ENCODE data around the gene PFN2. TPM values are rescaled to one million over a fixed set of nuclear protein-coding genes. Genes with fewer than 3 reads are reported as not detected.
"Not testable (repeated sequence)": the region's sequence is repeated elsewhere in the genome, so short reads cannot be mapped to it uniquely, and the experiment has no call there.

The PFN2 gene
- total RNA-seq, 1 experiment from 2014 or later: 497 TPM

- in situ Hi-C loops (cut with HindIII; ENCODE audit: low sequenced_read_pairs); DNase-seq (ENCODE audit: low spot score): not testable (repeated sequence)
These were observed 32.2 kb downstream of the PFN2 start for GRCh38 chr3:149938392-149939055.

DNA sequence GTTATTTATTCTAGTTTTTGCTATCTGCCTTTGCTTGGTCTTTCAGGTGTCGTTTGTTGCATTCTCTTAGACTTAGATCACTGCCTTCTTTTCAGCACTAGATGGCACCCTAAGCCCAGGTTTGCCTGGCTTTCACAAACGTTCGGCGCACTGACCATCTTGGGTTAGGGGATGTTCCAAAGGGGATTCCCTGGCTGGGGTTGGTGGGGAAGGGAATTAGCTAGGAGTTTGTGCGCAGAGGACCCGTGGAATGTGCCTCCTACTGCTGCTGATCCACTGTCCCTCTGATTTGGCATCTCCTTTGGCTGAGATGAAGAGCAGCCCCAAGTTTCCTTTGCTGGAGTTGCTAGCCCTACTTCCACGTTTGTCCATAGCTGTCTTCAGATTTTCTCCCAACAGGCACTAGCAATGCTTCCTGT is 33.9 kb downstream of the PFN2 start:
- peak; percentile 54 for DNase-seq (ENCODE audit: low spot score)
- in situ Hi-C loops (cut with HindIII; ENCODE audit: low sequenced_read_pairs): no loop called here

DNA sequence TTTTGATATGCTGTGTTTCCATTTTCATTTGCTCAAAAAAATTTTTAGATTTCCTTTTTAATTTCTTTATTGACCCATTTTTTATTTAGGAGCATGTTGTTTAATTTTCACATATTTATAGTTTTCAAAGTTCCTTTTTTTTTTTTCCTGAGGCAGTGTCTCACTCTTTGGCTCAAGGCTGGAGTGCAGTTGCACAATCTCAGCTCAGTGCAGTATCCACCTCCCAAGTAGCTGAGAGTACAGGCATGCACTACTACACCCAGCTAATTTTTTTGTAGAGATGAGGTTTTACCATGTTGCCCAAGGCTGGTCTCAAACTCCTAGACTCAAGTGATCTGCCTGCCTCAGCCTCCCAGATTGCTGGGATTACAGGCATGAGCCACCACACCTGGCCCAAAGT is 36.2 kb downstream of the PFN2 start:
- no peak for DNase-seq (ENCODE audit: low spot score)
- in situ Hi-C loops (cut with HindIII; ENCODE audit: low sequenced_read_pairs): no loop called here

GRCh38 chr3:149933858-149934257 is 36.8 kb downstream of the PFN2 start:
- no peak for DNase-seq (ENCODE audit: low spot score)
- in situ Hi-C loops (cut with HindIII; ENCODE audit: low sequenced_read_pairs): no loop called here

DNA sequence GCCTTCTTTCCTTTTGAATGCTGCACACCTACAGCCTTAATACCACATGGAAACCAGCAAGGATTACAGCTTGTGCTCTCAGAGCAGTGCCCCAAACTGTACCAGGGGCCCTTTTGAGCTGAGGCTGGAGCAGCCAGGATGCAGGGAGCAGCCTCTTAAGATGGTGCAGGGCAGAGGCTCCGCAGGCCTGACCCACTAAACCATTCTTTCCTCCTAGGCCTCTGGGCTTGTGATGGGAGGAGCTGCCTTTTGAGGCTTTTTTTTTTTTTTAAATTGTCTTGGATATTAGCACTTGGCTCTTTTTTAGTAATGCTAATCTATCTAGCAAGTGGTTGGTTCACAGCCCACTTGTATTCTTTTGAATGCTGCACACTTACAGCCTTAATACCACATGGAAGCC is 37.7 kb downstream of the PFN2 start:
- no peak for DNase-seq (ENCODE audit: low spot score)
- in situ Hi-C loops (cut with HindIII; ENCODE audit: low sequenced_read_pairs): no loop called here

- in situ Hi-C loops (cut with HindIII; ENCODE audit: low sequenced_read_pairs): no loop called here
- DNase-seq (ENCODE audit: low spot score): no peak
These were observed 50.6 kb downstream of the PFN2 start for GRCh38 chr3:149920119-149920518.

DNA sequence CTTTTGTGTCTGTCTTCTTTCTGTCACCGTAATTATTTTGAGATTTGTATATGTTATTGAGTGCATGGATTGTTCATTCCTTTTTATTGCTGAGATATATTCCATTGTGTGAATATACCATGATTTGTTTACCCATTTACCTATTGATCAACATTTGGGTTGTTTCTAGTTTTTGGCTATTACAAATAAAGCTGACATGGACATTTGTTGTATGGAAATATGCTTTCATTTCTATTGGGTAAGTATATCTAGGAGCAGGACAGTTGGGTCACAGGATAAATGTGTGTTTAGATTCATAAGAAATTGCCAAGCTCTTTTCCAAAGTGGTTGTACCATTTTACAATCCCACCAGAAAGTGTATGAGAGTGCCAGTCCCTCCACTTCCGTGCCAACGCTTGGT is 51.2 kb downstream of the PFN2 start:
- in situ Hi-C loops (cut with HindIII; ENCODE audit: low sequenced_read_pairs): no loop called here

DNA sequence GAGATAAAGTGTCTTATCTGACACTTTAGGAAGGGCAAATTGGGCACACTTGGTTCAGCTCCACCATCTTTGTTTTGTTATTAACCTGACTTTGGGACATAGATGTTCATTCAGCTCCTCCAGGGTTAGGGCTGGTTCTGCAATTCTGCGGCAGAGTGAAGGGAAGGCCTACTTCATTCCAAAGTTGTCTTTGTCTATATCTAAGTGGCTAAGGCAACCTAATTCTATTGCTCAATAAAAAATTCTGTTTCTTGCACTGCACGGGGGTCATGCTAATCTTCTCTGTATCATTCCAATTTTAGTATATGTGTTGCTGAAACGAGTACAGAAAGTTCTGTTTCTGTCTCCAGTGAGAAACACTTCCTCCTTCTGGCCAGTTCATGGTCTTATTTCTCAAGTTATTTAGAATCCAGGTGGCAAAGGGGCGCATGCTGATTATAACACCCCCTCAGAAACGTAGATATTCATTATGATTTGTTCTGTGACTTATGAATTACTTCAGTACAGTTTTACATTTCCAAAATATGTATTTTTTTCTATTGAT is 53.5 kb downstream of the PFN2 start:
- no peak for DNase-seq (ENCODE audit: low spot score)
- in situ Hi-C loops (cut with HindIII; ENCODE audit: low sequenced_read_pairs): no loop called here

More for the DNA sequence above, 51.2 kb downstream of the PFN2 start:
- DNase-seq (ENCODE audit: low spot score): no peak

Other genes with a start within 250 kb of the PFN2 start
- 37.3 and 78.2 TPM in 2 replicates for gene COMMD2, start 218.4 kb downstream of the PFN2 start, total RNA-seq (2014; rRNA removed; shearing (Covaris generic))
- gene ANKUB1, start 178.3 kb downstream of the PFN2 start, total RNA-seq (2014; rRNA removed; shearing (Covaris generic)): not detected in 2 replicates
- gene RNF13, start 157.7 kb downstream of the PFN2 start, total RNA-seq (2014; rRNA removed; shearing (Covaris generic)): 80.7 and 94.5 TPM in 2 replicates

All from G401 (cell line).